Dedifferentiated amniotic fluid mesenchymal stem cell (primary cell): ENCODE results near the gene OSM.

ENCODE experiments used
- DNase-seq: peaks from one replicate; pipeline ENCODE4 v3.0.0-alpha.2; 2016; ENCODE audit errors: extremely low spot score

The OSM gene

DNA sequence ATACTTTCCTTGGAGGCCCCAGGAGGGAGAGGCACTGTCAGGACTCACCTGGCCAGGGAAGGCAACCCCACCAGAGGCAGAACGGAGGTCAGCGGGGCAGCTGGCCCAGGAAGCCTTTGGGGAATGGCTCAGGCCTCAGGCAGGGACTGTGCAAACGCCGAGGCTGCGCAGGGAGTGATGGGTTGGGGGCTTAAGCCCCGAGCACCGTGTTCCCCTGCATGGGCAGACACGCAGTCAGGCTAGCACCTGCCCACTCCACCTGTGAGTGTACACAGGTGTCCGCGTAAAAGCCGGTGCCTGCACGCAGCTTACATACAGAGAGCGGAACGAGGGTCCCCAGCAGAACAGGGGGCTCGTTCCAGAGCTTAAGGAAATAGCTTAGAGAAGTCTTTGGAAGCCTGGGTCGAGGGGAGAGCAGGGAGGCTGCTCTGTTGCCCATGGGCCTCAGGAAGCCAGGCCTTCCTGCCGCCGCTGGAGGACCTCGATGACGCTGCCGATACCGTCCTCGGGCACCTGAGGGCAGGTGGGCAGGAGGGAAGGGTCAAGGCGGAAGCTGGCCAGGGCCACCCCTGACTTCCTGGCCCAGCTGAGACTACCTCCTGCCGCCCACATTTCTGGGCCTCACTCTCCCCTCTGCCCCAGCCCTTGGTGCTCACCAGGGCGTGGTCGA lies 18.7 kb upstream of the OSM start:
- no peak for DNase-seq

DNA sequence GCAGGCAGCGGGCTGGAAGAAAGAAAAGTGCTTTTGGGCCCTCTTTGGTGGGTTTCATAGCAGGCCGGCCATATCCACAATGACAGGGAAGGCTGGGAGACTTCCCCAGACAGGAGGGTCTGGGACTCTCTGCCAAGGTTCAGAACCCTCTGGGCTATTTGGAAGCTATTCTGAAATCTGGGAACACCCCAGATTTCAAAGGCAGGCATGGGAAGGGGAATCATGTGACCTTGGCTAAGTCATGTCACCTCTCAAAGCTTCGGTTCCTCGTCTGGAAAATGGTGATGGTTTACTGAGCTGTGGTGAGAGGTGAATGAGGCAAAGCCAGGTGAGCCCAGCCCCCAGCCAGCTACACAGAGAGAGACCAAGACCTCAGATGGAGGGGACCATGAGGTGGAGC lies 18.0 kb upstream of the OSM start:
- no peak for DNase-seq

DNA sequence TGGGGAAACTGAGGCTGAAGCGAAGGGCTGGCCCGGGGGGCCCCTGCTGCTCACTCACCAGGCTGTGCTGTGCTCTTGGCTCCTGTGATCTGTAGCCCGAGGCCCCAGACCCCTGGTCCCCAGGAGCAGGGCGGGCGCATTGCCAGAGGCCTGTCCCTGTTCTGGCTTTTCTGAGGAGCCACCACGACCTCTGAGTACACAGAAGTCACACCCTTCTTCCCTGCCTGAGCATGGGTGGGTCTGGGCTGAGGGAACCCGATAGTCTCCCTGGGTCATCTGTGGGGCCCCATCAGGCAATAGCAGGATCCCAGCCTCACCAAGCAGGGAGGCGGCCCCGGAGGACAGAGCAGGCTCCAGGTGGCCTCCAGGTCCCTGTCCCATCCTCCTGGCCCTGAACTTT lies 17.5 kb upstream of the OSM start:
- no peak for DNase-seq

DNA sequence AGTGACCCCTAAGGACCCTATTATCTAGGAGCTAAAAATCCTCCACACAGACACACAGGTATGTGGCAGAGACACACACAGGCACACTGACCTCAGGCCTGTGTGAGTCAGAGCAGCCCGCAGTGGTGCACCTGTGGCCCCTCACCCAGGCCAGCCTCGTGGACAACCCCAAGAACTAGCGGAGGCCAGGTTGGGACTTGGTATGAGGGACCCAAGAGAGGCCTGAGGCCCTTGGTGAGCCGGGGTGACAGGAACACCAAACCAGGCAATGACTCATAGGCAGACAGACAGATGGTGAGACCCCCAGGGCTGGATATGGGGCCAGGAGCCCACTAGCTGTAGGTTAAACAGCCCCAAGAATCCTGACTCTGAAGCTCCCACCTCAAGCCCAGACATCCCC lies 16.7 kb upstream of the OSM start:
- no peak for DNase-seq

DNA sequence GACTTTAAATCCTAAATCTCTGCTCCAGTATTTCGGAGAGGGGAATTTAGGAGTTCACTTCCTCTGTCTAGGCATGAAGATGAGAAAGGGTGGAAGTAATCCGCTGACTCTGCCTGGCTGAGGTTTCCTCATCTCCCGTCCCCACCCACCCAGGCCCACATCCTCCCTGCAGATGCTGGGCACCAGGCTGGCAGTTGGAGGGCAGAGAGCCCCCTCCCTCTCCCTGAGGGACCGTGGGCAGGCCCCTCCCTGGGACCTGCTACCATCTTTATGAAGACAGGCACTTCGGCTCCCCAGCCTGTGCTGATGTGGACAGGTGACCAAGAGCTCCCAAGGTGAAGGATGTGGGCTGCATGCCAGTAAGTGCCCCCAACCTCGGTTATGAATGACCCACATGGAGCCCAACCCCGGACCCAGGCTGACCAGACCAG lies 16.0 kb upstream of the OSM start:
- no peak for DNase-seq

DNA sequence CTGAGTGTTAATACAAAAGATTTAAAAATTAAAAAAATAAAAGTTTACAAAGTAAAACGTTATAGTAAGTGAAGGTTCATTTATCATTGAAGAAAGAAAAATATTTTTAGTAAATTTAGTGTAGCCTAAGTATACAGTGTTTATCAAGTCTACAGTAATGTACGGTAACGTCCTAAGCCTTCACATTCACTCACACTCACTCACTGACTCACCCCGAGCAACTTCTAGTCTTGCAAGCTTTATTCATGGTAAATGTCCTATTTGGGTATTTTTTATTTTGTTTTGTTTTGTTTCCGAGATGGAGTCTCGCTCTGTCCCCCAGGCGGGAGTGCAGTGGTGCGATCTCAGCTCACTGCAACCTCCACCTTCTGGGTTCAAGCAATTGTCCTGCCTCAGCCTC lies 13.9 kb upstream of the OSM start:
- no peak for DNase-seq

DNA sequence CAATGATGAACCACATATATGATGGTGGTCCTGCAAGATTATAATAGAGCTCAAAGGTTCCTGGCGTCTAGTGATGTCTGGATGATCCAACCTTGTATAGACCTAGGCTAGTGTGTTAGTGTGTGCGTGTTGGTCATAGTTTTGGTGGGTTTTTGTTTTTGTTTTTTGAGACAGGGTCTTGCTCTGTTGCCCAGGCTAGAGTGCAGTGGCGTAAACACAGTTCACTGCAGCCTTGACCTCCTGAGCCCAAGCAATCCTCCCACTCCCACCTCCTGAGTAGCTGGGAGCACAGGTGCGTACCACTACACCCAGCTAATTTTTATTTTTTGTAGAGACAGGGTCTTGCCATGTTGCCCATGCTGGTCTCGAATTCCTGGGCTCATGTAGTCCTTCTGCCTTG lies 13.3 kb upstream of the OSM start:
- no peak for DNase-seq

DNA sequence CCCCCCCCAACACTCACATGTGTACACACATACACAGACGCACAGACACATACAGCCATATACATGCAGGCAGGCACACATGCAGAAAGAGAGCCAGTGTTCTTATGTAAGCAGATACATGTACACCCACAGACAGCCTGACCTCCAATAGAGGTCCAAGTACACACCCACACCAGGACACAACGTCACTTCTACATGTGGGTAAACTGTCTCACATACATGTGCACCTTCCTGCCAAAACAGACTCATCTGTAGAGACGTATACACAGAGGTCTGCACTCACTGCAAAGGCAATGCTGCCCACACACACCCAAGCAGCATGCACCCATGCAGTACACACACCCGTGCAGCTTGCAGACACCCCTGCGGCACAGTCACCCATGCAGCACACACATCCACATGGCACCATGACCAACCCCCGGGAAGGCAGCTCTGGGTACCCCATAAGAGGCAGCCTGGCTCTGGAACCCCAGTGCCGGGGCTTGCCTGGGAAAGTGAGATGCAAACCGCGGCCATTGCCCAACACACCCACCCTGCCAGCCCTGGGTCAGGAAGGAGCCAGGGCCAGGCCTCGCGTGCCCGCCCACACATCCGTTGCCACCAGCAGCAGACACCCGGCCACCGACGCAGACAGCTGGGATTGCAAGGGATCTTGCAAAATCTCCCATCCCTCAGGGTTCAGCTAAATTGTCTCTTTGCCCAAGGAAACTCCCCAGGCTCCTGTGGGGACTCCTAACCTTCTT lies 12.6 kb upstream of the OSM start:
- no peak for DNase-seq

DNA sequence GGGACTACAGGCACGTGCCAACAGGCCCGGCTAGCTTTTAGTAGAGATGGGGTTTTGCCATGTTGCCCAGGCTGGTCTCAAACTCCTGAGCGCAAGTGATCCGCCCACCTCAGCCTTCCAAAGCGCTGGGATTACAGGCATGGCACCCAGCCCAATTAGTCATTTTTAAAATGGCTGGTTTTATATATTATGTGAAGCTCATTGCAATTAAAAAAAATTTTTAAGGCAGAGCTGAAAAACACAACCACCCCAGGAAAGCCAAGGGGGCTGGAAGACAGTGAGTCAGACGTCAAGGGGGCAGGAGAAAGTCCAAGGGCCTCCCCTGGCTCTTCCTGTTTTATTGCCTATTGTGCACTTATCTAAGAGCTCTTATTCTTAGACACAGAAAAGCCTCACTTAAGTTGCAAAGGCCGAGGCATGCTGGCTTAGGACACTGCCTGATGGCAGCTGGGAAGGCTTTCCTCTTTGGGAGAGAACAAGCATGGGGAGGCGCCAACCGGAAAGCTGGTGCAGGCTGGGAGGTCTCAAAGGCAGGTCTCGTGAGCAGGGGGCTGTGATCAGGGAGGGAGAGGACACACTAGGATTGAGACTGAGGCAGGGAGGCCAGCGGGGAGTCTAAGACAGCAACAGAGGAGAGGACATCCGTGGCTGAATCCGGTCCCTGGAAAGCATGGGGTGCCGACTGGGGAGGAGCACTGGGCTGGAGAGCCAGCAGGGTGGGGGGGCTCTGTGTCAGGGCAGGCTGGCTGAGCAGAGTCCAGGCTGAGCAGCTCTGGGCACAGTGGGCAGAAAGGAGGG lies 11.1 kb upstream of the OSM start:
- no peak for DNase-seq

DNA sequence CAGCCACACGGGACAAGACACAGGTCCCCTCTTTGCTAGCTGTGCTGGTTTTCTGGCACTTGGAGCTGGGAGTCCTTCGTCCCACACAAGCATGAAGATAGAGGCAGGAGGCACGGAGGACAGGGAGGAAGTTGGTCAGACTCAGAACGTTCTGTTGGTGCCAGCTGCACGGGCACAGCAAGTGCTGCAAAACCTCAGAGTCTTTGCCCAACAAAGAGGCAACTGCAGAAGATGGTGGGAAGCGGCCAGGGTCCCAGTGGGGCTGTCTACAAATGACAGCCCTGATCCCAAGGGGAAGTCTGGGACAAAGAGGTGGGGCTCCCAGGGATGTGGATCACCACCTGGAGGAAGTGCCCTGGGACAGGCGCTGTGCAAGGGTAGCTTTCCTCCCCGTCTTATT lies 9.4 kb upstream of the OSM start:
- DNase-seq, result no peak

DNA sequence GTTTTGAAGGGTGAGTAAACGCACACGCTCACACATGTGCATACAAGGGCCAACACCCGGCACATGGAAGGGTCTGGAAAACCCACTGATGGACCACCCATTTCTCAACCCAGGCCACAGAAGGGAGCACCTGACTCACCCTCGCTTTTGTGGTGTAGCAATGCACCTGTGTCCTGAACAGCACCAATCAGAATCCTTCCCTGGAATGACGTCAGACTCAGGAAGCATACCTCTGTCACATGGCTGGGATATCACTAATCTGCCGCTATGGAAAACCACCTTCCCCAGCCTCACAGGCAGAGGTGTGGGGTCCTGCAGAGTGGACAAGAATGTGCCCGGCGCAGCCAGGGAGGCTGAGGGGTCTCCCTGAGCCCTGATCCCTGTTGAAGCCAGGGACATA lies 9.0 kb upstream of the OSM start:
- DNase-seq, result no peak

DNA sequence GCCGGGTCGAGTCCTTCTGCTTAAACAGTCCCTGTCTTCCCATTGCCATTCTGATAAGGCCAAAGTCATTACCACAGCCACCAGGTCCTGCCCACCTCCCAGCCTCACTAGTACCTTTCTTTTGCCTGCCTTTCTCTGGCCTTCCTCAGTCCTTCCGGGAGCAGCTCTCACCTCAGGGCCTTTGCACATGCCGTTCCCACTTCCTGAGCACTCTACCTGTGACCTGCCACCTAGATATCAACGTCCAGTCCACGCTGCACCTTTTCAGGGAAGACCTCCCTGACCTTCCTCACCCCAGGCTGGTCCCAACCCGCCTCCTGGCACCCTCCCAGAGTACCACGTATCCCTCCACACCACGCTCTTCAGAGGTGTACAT lies 7.8 kb upstream of the OSM start:
- DNase-seq, result no peak

DNA sequence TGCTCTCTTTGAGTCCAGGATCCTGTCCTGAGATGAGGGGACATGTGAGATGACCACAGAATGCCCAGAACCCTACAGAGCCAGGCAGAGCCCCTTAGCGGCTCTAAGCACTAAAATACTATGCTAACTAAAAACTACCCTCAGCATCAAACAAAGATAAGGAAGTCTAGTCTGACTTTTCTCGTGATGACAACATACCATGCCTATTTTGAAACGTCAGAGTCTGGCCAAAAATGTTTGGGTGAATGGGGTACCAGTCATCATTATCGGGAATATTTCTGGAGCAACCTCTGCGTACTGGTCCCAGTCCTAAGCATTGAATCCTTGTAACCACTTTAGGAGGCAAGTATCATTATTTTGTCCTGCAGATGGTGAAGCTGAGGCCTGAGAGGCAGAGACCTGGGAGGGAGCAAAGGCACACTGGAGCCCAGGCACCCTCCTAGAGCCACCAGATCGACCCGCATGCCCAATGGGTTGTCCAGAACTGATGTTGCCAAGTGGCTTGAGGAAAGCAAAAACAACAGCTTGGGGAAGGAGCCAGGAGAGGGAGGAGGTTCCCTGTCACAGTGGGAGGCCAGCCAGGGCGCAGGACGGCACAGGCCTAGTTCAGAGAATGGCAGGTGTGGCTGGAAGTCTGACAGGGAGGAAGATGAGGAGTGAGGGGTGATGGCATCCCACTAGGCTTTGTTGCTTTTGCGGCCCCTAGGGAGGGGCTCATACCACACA lies 7.2 kb upstream of the OSM start:
- no peak for DNase-seq

DNA sequence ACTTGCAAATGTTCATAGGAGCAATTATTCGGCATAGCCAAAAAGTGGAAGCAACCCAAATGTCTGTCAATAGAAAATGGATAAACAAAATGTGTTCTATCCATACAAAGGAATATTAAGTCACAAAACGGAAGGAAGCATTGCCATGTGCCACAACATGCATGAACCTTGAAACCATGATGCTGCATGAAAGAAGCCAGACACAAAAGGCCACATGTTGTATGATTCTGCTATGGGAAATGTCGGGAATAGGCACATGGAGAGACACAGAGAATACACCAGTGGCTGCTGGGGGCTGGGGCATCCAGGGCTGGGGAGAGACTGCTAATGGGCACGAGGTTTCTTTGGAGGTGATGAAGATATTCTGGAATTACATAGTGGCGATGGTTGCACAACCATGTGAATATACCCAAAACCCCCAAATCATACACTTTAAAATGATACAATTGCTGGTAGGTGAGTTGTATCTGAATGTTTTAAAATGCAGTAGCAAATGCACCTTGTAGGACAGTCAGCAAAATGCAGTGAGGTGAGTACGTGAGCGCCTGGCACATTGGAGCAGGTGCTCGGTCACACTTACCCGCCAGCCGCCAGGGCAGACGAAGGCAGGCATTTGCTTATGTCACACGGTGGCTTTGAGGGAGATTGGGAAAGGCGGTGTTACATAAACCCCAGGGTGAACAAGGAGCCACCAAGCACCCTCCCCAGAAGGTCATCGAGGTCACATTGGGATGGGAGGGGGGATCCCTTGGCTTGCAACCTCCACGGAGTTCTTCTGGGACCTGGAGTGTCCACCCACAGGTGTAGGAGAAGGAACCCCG lies 6.3 kb upstream of the OSM start:
- no peak for DNase-seq

DNA sequence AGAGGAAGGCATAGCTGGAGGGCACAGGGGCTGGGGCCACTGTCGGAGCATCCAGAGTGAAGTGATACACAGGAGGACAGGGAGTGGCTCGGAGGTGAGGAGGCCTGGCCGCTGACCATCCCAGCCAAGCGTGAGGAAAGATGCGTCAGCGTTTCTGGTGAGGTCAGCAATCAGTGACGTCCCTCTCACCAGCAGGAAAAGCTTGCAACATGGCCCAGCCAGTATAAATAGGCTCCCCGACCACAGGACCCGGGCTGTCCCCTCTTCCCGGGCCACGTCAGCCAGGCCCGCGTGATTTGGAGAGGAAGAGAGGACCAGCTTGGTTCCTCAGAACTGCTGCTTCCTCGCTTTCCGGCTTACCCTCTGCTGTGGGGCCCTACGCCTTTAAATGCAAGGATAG lies 4.2 kb upstream of the OSM start:
- no peak for DNase-seq

DNA sequence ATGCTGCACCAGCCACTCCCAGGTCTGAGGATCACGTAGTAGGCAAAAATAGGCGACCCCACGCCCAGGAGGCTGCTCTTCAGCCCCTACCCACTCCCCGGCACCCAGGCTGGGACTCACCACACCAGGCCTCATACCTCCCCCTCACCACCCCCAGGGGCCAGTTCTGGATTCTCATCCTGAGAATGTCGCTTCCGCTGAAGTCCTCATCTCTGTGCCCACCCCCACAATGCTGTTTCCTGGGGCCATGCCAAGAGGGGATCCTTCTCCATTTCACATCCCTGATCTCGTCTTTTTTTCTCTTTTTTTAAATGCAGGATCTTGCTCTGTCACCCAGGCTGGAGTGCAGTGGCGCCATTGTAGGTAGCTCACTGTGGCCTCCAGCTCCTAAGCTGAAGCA lies 1.7 kb upstream of the OSM start:
- no peak for DNase-seq

DNA sequence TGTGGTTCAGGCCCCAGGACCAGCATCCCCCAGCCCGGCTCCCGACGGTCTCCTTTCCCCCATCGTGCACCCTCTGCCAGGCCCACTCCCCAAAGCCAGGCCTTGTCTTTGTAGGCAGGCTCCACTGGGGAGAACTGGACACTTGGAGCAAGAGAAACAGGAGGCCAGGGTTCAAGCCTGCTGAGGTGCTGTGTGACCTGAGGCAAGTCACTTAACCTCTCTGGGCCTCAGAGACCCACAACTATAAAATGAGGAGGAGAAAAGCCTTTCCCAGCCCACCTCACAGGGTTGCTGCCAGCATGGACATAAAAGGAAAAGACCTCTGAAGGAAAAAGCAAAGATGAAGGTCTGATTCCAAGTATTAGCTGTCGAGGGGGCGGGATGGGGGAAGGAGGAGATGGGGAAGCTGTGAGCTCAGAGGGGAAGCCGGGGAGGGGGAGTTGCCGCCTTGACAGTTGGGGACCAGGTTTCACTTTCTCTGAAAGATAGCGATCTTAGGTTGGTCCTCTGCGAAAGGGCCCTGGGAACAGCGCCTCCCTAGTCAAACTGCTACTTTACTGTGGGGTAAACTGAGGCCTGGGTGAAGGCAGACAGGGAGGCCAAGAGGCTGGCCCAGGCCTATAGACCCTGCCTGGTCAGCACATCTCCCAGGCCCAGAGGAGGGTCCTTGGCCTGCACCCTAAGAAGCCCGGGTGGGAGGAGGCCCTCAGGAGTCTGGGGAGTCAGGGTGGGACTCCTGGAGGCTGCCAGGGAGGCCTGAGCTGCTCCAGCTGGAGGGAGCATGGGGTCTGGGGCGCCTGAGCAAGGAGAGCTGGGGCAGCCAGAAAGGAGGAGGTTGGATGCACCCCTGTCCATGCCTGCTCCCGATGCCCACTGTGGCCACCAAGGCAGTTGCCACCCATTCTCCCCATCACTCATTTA lies 991 bp upstream of the OSM start:
- no peak for DNase-seq

DNA sequence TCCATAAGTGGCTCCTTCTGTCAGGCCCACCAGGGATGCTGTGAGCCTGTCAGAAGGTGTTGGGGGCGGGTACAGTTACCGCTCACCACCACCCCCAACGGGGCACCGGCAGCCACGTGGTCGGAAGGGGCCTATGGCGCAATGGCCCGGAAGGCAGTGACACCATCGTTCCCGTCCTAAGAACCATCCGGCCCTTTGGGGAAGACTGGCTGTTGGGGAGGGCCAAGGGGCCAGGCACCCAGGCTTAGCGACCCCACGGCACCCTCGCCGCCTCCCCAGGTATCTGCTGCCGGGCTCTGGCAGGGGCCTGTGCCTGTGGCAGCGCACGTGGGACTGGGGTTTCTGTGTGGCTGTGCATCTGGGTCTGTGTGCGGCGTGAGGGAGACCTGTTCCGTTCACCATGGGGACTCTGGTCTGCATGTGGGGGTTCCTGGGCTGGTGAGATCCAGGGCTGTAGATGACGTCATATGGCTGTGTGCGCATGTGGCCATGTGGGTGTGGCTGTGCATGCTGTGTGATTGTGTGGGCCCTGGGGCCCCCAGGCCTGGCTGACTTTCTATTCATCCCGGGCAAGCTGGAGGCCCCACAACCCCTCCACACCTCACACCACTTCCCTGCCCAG lies 717 bp downstream of the OSM start:
- no peak for DNase-seq

DNA sequence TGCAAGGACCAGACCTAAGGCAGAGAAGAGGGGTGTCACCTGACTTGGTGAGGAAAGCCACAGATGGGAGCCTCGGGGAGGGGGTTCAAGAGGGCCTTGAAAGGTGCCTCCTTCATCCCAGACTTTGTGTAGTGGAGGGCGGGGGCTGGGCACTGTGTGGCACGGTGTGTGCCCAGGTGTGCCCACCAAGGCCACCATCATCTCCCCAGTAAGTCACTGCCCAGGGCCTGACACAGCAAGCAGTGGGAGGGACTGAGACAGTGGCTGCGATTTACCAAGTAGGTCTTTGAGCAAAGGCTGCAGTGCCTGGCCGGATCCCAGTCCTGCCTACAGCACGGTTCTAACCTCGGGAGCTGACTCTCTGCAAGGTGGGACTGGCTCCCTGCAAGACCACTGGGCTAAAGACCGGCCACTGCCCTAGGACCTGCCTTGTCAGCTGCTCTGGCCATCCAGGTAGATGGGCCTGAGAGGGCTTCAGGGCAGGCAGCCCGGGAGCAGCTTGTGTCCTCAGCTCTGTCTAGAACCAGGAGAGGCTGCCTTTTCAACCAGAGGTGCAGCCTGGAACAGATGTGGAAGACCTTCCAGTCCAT lies 1.4 kb downstream of the OSM start:
- no peak for DNase-seq

DNA sequence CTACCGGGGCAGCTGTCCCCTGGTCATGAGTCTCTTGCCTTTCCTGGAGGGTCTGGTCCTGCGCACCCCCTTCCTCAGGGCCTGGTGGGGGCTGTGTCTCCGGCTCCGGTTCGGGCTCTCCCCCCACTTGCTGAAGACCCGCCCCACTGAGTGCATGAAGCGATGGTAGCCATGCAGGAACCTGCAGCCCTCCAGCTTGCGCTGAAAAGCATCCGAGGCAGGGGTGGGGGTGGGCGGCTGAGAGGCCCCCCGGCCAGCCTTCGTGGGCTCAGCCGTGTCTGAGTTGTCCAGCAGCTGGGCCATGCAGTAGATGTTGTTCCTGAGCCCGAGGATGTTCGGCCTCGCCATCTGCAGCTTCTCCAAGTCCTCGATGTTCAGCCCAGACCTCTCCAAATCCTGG lies 2.8 kb downstream of the OSM start:
- DNase-seq, result no peak
